Progenitor cell of endocrine pancreas (in vitro differentiated cells): ENCODE measurements around the gene PRDX3. TPM values are rescaled to one million over a fixed set of nuclear protein-coding genes. Genes with fewer than 3 reads are reported as not detected.

Source experiments
- DNase-seq: peaks from one replicate; pipeline ENCODE4 v3.0.0; 2021; ENCODE audit warnings: low spot score; ENCODE audit not compliant: unreplicated experiment
- H3K27ac Mint-ChIP-seq: 2 replicates; pipeline ENCODE4 v1.8.0; 2021; ENCODE audit warnings: mild to moderate bottlenecking, moderate library complexity, mixed read lengths
- H3K27me3 Mint-ChIP-seq: 2 replicates; pipeline ENCODE4 v1.8.0; 2021; ENCODE audit warnings: mixed read lengths
- H3K36me3 Mint-ChIP-seq: 2 replicates; pipeline ENCODE4 v1.8.0; 2022; ENCODE audit warnings: mixed read lengths; ENCODE audit not compliant: insufficient read depth
- H3K4me1 Mint-ChIP-seq: 2 replicates; pipeline ENCODE4 v1.8.0; 2021; ENCODE audit warnings: low read depth, mixed read lengths
- H3K4me3 Mint-ChIP-seq: 2 replicates; pipeline ENCODE4 v1.8.0; 2021; ENCODE audit warnings: low read depth, mild to moderate bottlenecking, moderate library complexity, mixed read lengths
- H3K9me3 Mint-ChIP-seq: 2 replicates; pipeline ENCODE4 v1.8.0; 2021; ENCODE audit warnings: low read depth, mixed read lengths
- total RNA-seq: library from RNA; stranded (reverse); gene quantifications from 2 replicates; pipeline ENCODE4 v1.2.1, GENCODE V29; 2021
- TF ChIP-seq, protein P1 (sequence below): fragments of 200-600 bp; sonication (generic); IDR thresholded peaks from one replicate; pipeline ENCODE4 v1.5.0; 2021; ENCODE audit warnings: antibody characterized with exemption, mild to moderate bottlenecking; ENCODE audit not compliant: unreplicated experiment

Gene PRDX3
- total RNA-seq, 1 donor from 2014 or later = 117 TPM

DNA sequence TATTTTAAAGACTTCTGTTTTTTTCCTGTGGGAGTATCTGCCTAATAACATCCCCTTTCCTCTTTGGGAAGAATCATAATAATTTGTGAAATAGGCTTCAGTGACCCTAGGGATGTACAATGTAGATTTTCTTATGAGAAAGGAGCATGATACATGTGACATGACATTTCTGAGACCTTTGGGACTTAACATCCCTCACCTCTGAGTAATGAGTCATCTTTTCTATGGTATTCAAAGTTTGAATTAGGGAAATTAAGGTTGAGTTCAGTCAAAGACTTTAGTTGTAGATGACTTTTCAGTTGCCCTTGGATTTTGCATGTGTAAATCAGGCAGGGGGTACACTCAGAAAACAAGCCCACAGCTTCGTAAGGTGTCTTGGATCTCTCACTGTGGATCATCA, 43.1 kb upstream of the PRDX3 start:
- peak overlapping the region; percentile 53 for H3K4me3 Mint-ChIP-seq
- DNase-seq = no peak
- peak overlapping the region; percentile 91 for H3K27ac Mint-ChIP-seq

DNA sequence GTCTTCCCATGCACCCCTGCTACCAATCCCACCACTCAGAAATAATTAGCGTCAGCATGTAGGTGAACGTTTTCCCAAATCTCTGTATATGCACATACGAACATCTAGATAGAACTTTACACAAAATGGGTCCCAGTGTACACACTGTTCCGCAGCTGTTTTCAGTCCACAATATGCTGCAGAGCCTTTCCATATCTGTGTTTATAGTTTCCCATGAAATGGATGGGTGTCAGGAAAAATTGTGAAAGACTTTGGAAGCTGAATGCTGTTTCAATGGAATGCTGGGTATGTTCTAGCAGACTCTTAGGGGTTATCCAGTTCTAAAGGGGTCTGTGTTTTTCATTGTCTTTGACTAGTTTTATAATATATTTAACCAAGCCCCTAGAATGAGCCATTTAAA, 42.6 kb upstream of the PRDX3 start:
- TF ChIP-seq, protein P1, sequence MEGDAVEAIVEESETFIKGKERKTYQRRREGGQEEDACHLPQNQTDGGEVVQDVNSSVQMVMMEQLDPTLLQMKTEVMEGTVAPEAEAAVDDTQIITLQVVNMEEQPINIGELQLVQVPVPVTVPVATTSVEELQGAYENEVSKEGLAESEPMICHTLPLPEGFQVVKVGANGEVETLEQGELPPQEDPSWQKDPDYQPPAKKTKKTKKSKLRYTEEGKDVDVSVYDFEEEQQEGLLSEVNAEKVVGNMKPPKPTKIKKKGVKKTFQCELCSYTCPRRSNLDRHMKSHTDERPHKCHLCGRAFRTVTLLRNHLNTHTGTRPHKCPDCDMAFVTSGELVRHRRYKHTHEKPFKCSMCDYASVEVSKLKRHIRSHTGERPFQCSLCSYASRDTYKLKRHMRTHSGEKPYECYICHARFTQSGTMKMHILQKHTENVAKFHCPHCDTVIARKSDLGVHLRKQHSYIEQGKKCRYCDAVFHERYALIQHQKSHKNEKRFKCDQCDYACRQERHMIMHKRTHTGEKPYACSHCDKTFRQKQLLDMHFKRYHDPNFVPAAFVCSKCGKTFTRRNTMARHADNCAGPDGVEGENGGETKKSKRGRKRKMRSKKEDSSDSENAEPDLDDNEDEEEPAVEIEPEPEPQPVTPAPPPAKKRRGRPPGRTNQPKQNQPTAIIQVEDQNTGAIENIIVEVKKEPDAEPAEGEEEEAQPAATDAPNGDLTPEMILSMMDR = no peak
- Mint-ChIP-seq H3K27ac (no peak overlapping the region), H3K4me3 (no peak overlapping the region), H3K36me3 (no peaks in the 10 kb centered on the region), H3K9me3 (no peaks in the 10 kb centered on the region), H3K4me1 (peaks cover 40% of the 10 kb centered on the region), H3K27me3 (no peaks in the 10 kb centered on the region)
- DNase-seq = no peak

More for the DNA sequence above, 43.1 kb upstream of the PRDX3 start:
- no peaks in the 10 kb centered on the region for H3K36me3 Mint-ChIP-seq
- TF ChIP-seq, protein P1 = no peak
- H3K27me3 Mint-ChIP-seq = no peaks in the 10 kb centered on the region
- no peaks in the 10 kb centered on the region for H3K9me3 Mint-ChIP-seq
- H3K4me1 Mint-ChIP-seq = peaks cover 40% of the 10 kb centered on the region

DNA sequence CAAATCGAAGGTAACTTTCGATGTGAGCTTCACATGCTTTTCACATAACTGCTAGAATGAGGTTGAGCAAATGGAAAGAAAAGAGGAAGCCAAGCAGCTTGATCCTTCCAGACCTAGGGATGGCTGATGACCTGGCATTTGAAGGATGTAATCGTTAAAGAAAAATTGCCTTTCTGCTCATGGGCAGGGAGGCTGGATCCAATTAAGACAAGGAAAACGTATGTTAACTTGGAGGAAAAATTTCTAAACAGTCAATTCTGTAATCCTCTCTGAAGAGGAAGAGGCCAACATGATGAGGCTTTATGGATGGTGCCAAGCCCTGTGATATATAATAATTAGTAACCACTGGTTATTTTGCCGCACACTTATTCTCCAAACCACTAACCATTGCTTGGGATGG, 41.3 kb upstream of the PRDX3 start:
- TF ChIP-seq, protein P1 = no peak
- Mint-ChIP-seq H3K27me3 (no peaks in the 10 kb centered on the region), H3K27ac (no peak overlapping the region), H3K36me3 (no peaks in the 10 kb centered on the region), H3K4me3 (no peak overlapping the region), H3K4me1 (peaks cover 40% of the 10 kb centered on the region), H3K9me3 (no peaks in the 10 kb centered on the region)
- DNase-seq = no peak

DNA sequence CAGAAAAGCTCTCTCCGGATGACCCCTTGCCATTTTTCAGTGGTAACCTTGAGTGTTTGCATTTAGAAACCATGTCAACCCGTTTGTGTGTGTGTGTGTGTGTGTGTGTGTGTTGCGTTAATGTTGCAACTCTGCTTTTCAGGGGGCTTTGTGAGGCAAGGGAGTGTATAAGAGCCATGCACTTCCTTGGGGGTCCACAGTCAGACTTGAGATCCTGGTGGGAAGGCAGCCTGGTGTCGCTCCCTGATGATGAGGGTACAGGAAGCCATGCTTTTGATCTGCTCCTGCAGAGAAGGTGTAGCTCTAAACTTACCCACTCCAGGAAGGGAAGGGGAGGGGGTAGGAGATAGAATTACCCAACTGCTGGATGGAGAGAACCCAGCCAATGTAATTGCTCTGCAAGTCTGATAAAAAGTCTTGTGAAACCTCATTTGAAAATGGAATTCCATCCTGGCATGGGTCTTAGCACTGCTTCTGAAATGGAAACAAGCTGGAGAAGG, 39.4 kb upstream of the PRDX3 start:
- Mint-ChIP-seq H3K4me3 (no peak overlapping the region), H3K27ac (no peak overlapping the region), H3K27me3 (no peaks in the 10 kb centered on the region), H3K9me3 (no peaks in the 10 kb centered on the region), H3K4me1 (peaks cover 36% of the 10 kb centered on the region), H3K36me3 (no peaks in the 10 kb centered on the region)
- TF ChIP-seq, protein P1 = no peak
- DNase-seq = no peak

DNA sequence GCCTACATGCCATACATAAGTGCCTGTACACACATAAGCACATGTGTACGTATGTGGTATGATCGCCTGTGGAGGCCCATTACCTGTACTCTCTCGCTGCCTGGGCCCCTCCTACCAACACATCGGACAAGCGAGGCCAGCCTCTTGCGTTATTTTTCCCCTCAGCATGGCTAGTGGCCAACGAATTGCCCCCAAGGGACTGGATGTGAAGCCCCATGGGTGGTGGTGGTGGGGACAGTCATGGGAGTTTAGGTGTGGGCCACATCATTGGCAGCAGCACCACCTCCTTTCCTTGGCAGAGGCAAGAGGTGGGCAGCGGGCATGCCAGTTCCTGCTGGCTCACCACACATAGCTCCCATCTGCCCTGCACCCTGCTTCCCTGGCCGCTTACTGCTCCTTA, 38.8 kb upstream of the PRDX3 start:
- H3K27me3 Mint-ChIP-seq = no peaks in the 10 kb centered on the region
- DNase-seq = no peak
- TF ChIP-seq, protein P1 = no peak
- no peak overlapping the region for H3K4me3 Mint-ChIP-seq
- no peaks in the 10 kb centered on the region for H3K36me3 Mint-ChIP-seq
- H3K4me1 Mint-ChIP-seq = peaks cover 35% of the 10 kb centered on the region
- H3K27ac Mint-ChIP-seq = no peak overlapping the region
- H3K9me3 Mint-ChIP-seq = no peaks in the 10 kb centered on the region
